Measurements from ENCODE around the gene FLOT2. TPM values are rescaled to one million over a fixed set of nuclear protein-coding genes. Genes with fewer than 3 reads are reported as not detected.

The FLOT2 gene
- total and polyA plus RNA-seq, 2 donors (not counting 3 experiments of a cell fraction or from before 2014, with no cell fraction given), result 169 to 180 TPM

GRCh38 chr17:28853295-28853694, 44.2 kb downstream of the FLOT2 start:
- CTCF ChIA-PET, result interaction anchor here (0.9 to 1.5 kb wide), 4 partner anchors 49 to 89 kb away, joined by 3 to 6 read pairs (median 4); partner anchors contain the start of gene DHRS13
- intact Hi-C loops (cut with micrococcal nuclease), result no loop called here
- dilution Hi-C loops (cut with MboI; ENCODE audit: extremely low pct_ligation_motif_present, low sequenced_read_pairs), result no loop called here
- H3K79me2 ChIP-seq (ENCODE audit: control insufficient read depth, insufficient read depth, low read length), result peaks cover 10% of the 10 kb centered on the region
- FAIRE-seq, result no peak
- H4K20me1 ChIP-seq (replicated peaks; ENCODE audit: control insufficient read depth, extremely low read depth, insufficient read depth, low read length), result no peaks in the 10 kb centered on the region
- H3K36me3 ChIP-seq (ENCODE audit: control insufficient read depth in 2 of 2, extremely low read depth in 1 of 2, insufficient read depth in 2 of 2, low read length in 2 of 2), result peaks cover 5 to 7% of the 10 kb centered on the region in 2 experiments
- no peak for TF ChIP-seq CTCF (IDR thresholded peaks at IDR 0.05; ENCODE audit: extremely low read depth in 1 of 2, insufficient read depth in 1 of 2, low read depth in 1 of 2, low read length in 2 of 2)
- TF ChIP-seq MAX (IDR thresholded peaks at IDR 0.05; ENCODE audit: insufficient read depth, insufficient read length), result no peak
- TF ChIP-seq GATA2 (IDR thresholded peaks at IDR 0.05; ENCODE audit: insufficient read depth, insufficient read length, low read depth, low read length), result no peak
- TF ChIP-seq FOS (IDR thresholded peaks at IDR 0.05; ENCODE audit: borderline replicate concordance, insufficient read depth, low read length), result no peak
- TF ChIP-seq POLR2AphosphoS5 (IDR thresholded peaks at IDR 0.05; ENCODE audit: insufficient read depth, low read depth, low read length), result no peak
- TF ChIP-seq POLR2A (IDR thresholded peaks at IDR 0.05; ENCODE audit: low read depth, low read length), result no peak
- TF ChIP-seq EZH2 (IDR thresholded peaks at IDR 0.05; ENCODE audit: borderline replicate concordance, low read depth, low read length, severe bottlenecking), result no peak
- TF ChIP-seq JUN (IDR thresholded peaks at IDR 0.05; ENCODE audit: borderline replicate concordance, insufficient read depth, insufficient read length, low read depth), result no peak
- no peak for TF ChIP-seq MYC (IDR thresholded peaks at IDR 0.05; ENCODE audit: low read depth, low read length)
- H3K4me1 ChIP-seq (ENCODE audit: control insufficient read depth, extremely low read depth, insufficient read depth, low read length), result peaks cover 12% of the 10 kb centered on the region
- no peaks in the 10 kb centered on the region for H3K9me3 ChIP-seq (replicated peaks; ENCODE audit: control insufficient read depth, insufficient read depth, low read length)
- H3K27me3 ChIP-seq (ENCODE audit: control insufficient read depth in 2 of 2, insufficient read depth in 2 of 2, low read length in 2 of 2), result no peaks in the 10 kb centered on the region
- no peak overlapping the region for H2AFZ ChIP-seq (ENCODE audit: low read depth, low read length)
- POLR2A ChIA-PET, result no interaction called here
- no peak overlapping the region for H3K4me3 ChIP-seq (replicated peaks in 1 of 3; ENCODE audit: insufficient read depth in 1 of 3, low read depth in 1 of 3, low read length in 3 of 3)
- no peak overlapping the region for H3K27ac ChIP-seq (ENCODE audit: insufficient read depth, low read depth, low read length)
- no peak overlapping the region for H3K4me2 ChIP-seq (ENCODE audit: insufficient read depth, low read length)
- BruUV-seq (replicated peaks), result no TSS peak
- H3K9ac ChIP-seq (replicated peaks; ENCODE audit: extremely low read depth, insufficient read depth, low read length), result no peak overlapping the region
- DNase-seq (ENCODE audit: low read depth, low spot score), result no peak
- H3K9me1 ChIP-seq (replicated peaks; ENCODE audit: control insufficient read depth, extremely low read depth, insufficient read depth, low read length), result no peaks in the 10 kb centered on the region

All from endothelial cell of umbilical vein (primary cell).